Posterior vena cava (tissue), 2 donors: ENCODE results near the gene PDCD7. TPM values are rescaled to one million over a fixed set of nuclear protein-coding genes. Genes with fewer than 3 reads are reported as not detected.

ENCODE experiments used
- total RNA-seq, 2 donors: library from RNA; stranded (reverse); fragmentation: NEBNext Ultra II Directional; extraction: Animal tissue kit (Norgen Biotek cat#: 25700); gene quantifications; one replicate each; pipeline ENCODE4 v1.2.1, GENCODE V29; 2021
- donor health status: DM: yes; HTN: yes; CAD: no.
- donor health status: DM: yes; HTN: yes; CAD: no.

PDCD7 gene
- total RNA-seq, 2 donors from 2014 or later, result 17.6 to 19.6 TPM

Other genes starting within 250 kb of the PDCD7 start
- 10 to 100 TPM; 17.1 to 25.1 TPM for gene ANKDD1A, start 221.9 kb downstream of the PDCD7 start, total RNA-seq
- gene SPG21, start 143.9 kb downstream of the PDCD7 start, total RNA-seq, result 10 to 100 TPM; 65.8 to 78.2 TPM
- 10 to 100 TPM; 14.9 to 20.0 TPM for gene MTFMT, start 104.2 kb downstream of the PDCD7 start, total RNA-seq
- not detected for gene SLC51B, start 88.4 kb downstream of the PDCD7 start, total RNA-seq
- 10 to 100 TPM; 82.4 to 93.9 TPM for gene RASL12, start 65.8 kb downstream of the PDCD7 start, total RNA-seq
- gene KBTBD13, start 57.1 kb downstream of the PDCD7 start, total RNA-seq, result under 1 TPM; 0.37 to 0.57 TPM
- 1 to 10 TPM; 3.6 to 3.7 TPM for gene UBAP1L, start 18.6 kb downstream of the PDCD7 start, total RNA-seq
- 10 to 100 TPM; 28.9 to 34.8 TPM for gene CLPX, start 51.5 kb upstream of the PDCD7 start, total RNA-seq
- 10 to 100 TPM in 1 of 2 donors, 1 to 10 TPM in 1; 9.6 to 43.4 TPM for gene CILP, start 77.7 kb upstream of the PDCD7 start, total RNA-seq
- gene PARP16, start 153.1 kb upstream of the PDCD7 start, total RNA-seq, result 1 to 10 TPM; 7.4 TPM
- not detected for gene RNU5A-1, start 162.2 kb upstream of the PDCD7 start, total RNA-seq
- 100 to 1,000 TPM in 1 of 2 donors, 10 to 100 TPM in 1; 95.0 to 102 TPM for gene RNU5B-1, start 170.9 kb upstream of the PDCD7 start, total RNA-seq
- gene IGDCC3, start 244.2 kb upstream of the PDCD7 start, total RNA-seq, result not detected